Measurements from ENCODE around the gene ZMYND8. TPM values are rescaled to one million over a fixed set of nuclear protein-coding genes. Genes with fewer than 3 reads are reported as not detected.
"Not testable (repeated sequence)": the region's sequence is repeated elsewhere in the genome, so short reads cannot be mapped to it uniquely, and the experiment has no call there.

The ZMYND8 gene
- total RNA-seq, 1 donor from 2014 or later, result 47.0 TPM

- intact Hi-C loops (cut with micrococcal nuclease), result no loop called here
These were observed 145.5 kb downstream of the ZMYND8 start for GRCh38 chr20:47211036-47211435.

GRCh38 chr20:47210470-47210869 lies 146.0 kb downstream of the ZMYND8 start:
- intact Hi-C loops (cut with micrococcal nuclease), result no loop called here

- intact Hi-C loops (cut with micrococcal nuclease), result no loop called here
These were observed 146.5 kb downstream of the ZMYND8 start for GRCh38 chr20:47209982-47210381.

- intact Hi-C loops (cut with micrococcal nuclease), result no loop called here
These were observed 147.8 kb downstream of the ZMYND8 start for GRCh38 chr20:47208534-47209174.

- intact Hi-C loops (cut with micrococcal nuclease), result no loop called here
These were observed 149.4 kb downstream of the ZMYND8 start for GRCh38 chr20:47206962-47207641.

GRCh38 chr20:47206552-47206951 lies 149.9 kb downstream of the ZMYND8 start:
- intact Hi-C loops (cut with micrococcal nuclease), result not testable (repeated sequence)

GRCh38 chr20:47205577-47206123 lies 150.8 kb downstream of the ZMYND8 start:
- intact Hi-C loops (cut with micrococcal nuclease), result loop anchor here (1.0 kb wide), 1 partner anchor 9 kb away; no protein-coding TSS in a partner anchor

GRCh38 chr20:47204850-47205122 lies 151.7 kb downstream of the ZMYND8 start:
- intact Hi-C loops (cut with micrococcal nuclease), result loop anchor here (1.0 kb wide), 1 partner anchor 8 kb away; no protein-coding TSS in a partner anchor

GRCh38 chr20:47204008-47204849 lies 152.3 kb downstream of the ZMYND8 start:
- intact Hi-C loops (cut with micrococcal nuclease), result no loop called here

- intact Hi-C loops (cut with micrococcal nuclease), result no loop called here
These were observed 153.5 kb downstream of the ZMYND8 start for GRCh38 chr20:47202733-47203667.

GRCh38 chr20:47201074-47201730 lies 155.3 kb downstream of the ZMYND8 start:
- intact Hi-C loops (cut with micrococcal nuclease), result no loop called here

GRCh38 chr20:47198996-47199552 lies 157.4 kb downstream of the ZMYND8 start:
- intact Hi-C loops (cut with micrococcal nuclease), result loop anchor here (10.0 kb wide), 1 partner anchor 426 kb away; no protein-coding TSS in a partner anchor

- intact Hi-C loops (cut with micrococcal nuclease), result loop anchor here (10.0 kb wide), 1 partner anchor 427 kb away; no protein-coding TSS in a partner anchor
These were observed 158.2 kb downstream of the ZMYND8 start for GRCh38 chr20:47198254-47198671.

GRCh38 chr20:47196091-47197081 lies 160.1 kb downstream of the ZMYND8 start:
- intact Hi-C loops (cut with micrococcal nuclease), result loop anchor here (1.0 to 10.0 kb wide), 3 partner anchors 9 to 428 kb away; no protein-coding TSS in a partner anchor

- intact Hi-C loops (cut with micrococcal nuclease), result loop anchor here (10.0 kb wide), 1 partner anchor 429 kb away; no protein-coding TSS in a partner anchor
These were observed 160.9 kb downstream of the ZMYND8 start for GRCh38 chr20:47195573-47195972.

GRCh38 chr20:47191956-47192355 lies 164.5 kb downstream of the ZMYND8 start:
- intact Hi-C loops (cut with micrococcal nuclease), result loop anchor here (10.0 kb wide), 1 partner anchor 433 kb away; no protein-coding TSS in a partner anchor

- intact Hi-C loops (cut with micrococcal nuclease), result loop anchor here (10.0 kb wide), 1 partner anchor 434 kb away; no protein-coding TSS in a partner anchor
These were observed 165.3 kb downstream of the ZMYND8 start for GRCh38 chr20:47191074-47191673.

GRCh38 chr20:47189060-47189459 lies 167.4 kb downstream of the ZMYND8 start:
- intact Hi-C loops (cut with micrococcal nuclease), result no loop called here
